Glutamatergic neuron (in vitro differentiated cells): Measurements from ENCODE around the gene MGAT4C. TPM values are rescaled to one million over a fixed set of nuclear protein-coding genes. Genes with fewer than 3 reads are reported as not detected.

Experiments
- DNase-seq: peaks from one replicate; pipeline ENCODE4 v3.0.0; 2022
- H3K27ac Mint-ChIP-seq: one replicate; pipeline ENCODE4 v1.8.0; 2020; ENCODE audit warnings: mild to moderate bottlenecking, mixed read lengths, inconsistent platforms; ENCODE audit not compliant: unreplicated experiment
- H3K27me3 Mint-ChIP-seq: one replicate; pipeline ENCODE4 v1.8.0; 2020; ENCODE audit warnings: mild to moderate bottlenecking, moderate library complexity, mixed read lengths, inconsistent platforms; ENCODE audit not compliant: unreplicated experiment
- H3K36me3 Mint-ChIP-seq: one replicate; pipeline ENCODE4 v1.8.0; 2020; ENCODE audit warnings: mild to moderate bottlenecking, mixed read lengths, inconsistent platforms; ENCODE audit not compliant: unreplicated experiment
- H3K4me1 Mint-ChIP-seq: one replicate; pipeline ENCODE4 v1.8.0; 2020; ENCODE audit warnings: mild to moderate bottlenecking, low read depth, mixed read lengths, inconsistent platforms; ENCODE audit not compliant: unreplicated experiment
- H3K4me3 Mint-ChIP-seq: one replicate; pipeline ENCODE4 v1.8.0; 2020; ENCODE audit warnings: mild to moderate bottlenecking, mixed read lengths, inconsistent platforms; ENCODE audit not compliant: unreplicated experiment
- H3K9me3 Mint-ChIP-seq: one replicate; pipeline ENCODE4 v1.8.0; 2020; ENCODE audit warnings: mild to moderate bottlenecking, moderate library complexity, mixed read lengths, inconsistent platforms; ENCODE audit not compliant: unreplicated experiment
- total RNA-seq: library from RNA; stranded (reverse); fragmentation: NEBNext Ultra II Directional; extraction: Animal tissue kit (Norgen Biotek cat#: 25700); gene quantifications from one replicate; pipeline ENCODE4 v1.2.1, GENCODE V29; 2021; ENCODE audit not compliant: unreplicated experiment
- TF ChIP-seq, protein P1 (sequence below): fragments of 200-600 bp; sonication (generic); IDR thresholded peaks from one replicate; pipeline ENCODE4 v1.5.0; 2021; ENCODE audit not compliant: partially characterized antibody, unreplicated experiment

The MGAT4C gene
- total RNA-seq, 1 donor from 2014 or later, result 0.98 TPM

DNA sequence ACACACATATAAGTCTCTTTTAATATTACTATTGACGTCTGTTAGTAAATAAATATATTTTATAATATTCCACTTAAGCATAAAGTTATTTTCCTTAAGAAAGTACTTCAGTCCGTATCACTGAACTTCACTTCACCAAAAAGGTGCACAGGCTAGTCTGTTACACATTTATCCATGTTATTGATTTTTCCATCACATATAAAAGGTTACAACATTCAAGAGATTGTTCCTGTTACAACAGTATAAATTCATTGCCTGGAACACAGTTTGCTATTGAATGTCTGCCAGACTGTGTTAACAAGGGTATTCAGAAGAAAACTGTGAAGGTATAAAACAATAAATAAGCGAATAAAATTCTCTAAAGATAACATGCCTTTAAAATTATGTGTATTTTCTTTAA lies 206.2 kb downstream of the MGAT4C start:
- Mint-ChIP-seq H3K27ac (no peak overlapping the region), H3K4me1 (peaks cover 2% of the 10 kb centered on the region), H3K4me3 (no peak overlapping the region), H3K36me3 (no peaks in the 10 kb centered on the region), H3K27me3 (peaks cover 2% of the 10 kb centered on the region), H3K9me3 (no peaks in the 10 kb centered on the region)
- DNase-seq, result no peak
- TF ChIP-seq, protein P1, sequence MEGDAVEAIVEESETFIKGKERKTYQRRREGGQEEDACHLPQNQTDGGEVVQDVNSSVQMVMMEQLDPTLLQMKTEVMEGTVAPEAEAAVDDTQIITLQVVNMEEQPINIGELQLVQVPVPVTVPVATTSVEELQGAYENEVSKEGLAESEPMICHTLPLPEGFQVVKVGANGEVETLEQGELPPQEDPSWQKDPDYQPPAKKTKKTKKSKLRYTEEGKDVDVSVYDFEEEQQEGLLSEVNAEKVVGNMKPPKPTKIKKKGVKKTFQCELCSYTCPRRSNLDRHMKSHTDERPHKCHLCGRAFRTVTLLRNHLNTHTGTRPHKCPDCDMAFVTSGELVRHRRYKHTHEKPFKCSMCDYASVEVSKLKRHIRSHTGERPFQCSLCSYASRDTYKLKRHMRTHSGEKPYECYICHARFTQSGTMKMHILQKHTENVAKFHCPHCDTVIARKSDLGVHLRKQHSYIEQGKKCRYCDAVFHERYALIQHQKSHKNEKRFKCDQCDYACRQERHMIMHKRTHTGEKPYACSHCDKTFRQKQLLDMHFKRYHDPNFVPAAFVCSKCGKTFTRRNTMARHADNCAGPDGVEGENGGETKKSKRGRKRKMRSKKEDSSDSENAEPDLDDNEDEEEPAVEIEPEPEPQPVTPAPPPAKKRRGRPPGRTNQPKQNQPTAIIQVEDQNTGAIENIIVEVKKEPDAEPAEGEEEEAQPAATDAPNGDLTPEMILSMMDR, result no peak

DNA sequence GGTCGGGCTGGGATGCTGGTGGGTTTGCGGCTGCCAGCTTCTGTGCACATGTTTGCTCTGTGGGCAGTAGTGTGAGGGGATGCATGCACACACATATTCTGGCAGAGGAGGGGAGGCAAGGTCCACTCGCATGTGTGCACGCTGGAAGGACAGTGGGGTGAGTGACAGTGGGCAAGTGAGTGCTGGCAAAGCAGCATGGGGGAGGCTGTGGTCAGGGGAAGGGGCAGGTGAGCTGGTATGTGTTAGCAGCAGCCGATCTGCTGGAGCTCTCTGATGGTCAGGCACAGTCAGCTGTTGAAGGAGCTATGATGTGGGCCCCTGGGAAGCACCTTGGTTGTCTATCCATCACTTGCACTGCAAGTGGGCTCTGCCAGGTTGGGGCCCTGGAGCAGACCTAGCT lies 211.8 kb downstream of the MGAT4C start:
- no peak for DNase-seq
- Mint-ChIP-seq H3K9me3 (no peaks in the 10 kb centered on the region), H3K27me3 (peaks cover 2% of the 10 kb centered on the region), H3K4me3 (no peak overlapping the region), H3K4me1 (no peaks in the 10 kb centered on the region), H3K27ac (no peak overlapping the region), H3K36me3 (peaks cover 13% of the 10 kb centered on the region)
- TF ChIP-seq, protein P1, result no peak

DNA sequence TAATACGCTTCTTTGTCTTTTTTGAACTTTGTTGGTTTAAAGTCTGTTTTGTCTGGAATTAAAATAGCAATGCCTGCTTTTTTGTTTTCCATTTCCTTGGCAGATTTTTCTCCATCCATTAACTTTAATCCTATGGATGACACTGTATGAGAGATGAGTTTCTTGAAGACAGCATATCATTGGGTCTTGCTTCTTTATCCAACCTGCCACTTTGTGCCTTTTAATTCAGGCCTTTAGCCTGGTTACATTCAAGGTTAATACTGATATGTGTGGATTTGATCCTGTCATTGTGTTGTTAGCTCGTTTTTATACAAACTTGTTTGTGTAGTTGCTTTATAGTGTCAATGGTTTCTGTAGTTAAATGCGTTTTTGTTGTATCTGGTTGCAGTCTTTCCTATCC lies 214.1 kb downstream of the MGAT4C start:
- TF ChIP-seq, protein P1, result no peak
- DNase-seq, result no peak
- peaks cover 7% of the 10 kb centered on the region for H3K9me3 Mint-ChIP-seq
- no peak overlapping the region for H3K4me3 Mint-ChIP-seq
- no peaks in the 10 kb centered on the region for H3K4me1 Mint-ChIP-seq
- H3K27me3 Mint-ChIP-seq, result peaks cover 7% of the 10 kb centered on the region
- H3K27ac Mint-ChIP-seq, result no peak overlapping the region
- H3K36me3 Mint-ChIP-seq, result peaks cover 21% of the 10 kb centered on the region

DNA sequence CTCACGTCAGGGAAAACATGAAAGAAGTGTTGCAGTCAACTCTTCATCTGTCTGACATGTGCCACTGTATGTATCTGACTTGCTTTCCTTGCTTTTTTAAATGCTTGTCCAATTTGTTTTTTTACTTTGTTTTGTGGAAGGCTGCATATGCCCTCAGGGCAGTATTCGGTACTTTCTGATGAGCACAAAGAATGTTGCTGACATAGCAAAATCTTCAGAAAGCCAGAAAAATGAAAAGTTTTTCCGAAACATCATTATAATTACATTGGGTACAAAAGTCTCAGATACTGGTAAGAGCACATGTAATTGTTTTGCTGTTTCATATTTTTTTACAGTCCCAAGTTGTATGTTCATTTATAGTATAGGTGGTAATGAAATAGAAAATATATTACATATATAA lies 237.8 kb downstream of the MGAT4C start:
- Mint-ChIP-seq H3K36me3 (no peaks in the 10 kb centered on the region), H3K9me3 (no peaks in the 10 kb centered on the region), H3K27me3 (no peaks in the 10 kb centered on the region), H3K4me1 (peaks cover 2% of the 10 kb centered on the region), H3K27ac (no peak overlapping the region), H3K4me3 (no peak overlapping the region)
- TF ChIP-seq, protein P1, result no peak
- no peak for DNase-seq

DNA sequence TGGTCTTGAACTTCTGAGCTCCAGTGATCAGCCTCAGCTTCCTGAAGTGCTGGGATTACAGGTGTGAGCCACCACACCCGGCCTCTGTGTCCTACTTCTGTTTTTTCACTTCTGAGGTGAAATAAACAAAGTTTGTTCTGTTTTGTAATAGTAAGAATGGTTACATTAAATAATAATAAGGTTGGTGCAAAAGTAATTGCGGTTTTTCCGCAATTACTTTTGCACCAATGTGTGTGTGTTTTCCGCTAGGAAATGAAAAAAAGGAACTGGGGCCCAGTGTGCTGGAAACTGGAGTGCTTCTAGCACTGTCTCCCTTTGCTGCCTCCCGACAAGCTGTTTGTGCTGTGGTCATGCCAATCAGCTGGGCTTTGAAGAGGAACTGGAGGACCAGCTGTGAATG lies 241.2 kb downstream of the MGAT4C start:
- Mint-ChIP-seq H3K36me3 (no peaks in the 10 kb centered on the region), H3K4me3 (no peak overlapping the region), H3K27me3 (no peaks in the 10 kb centered on the region), H3K9me3 (no peaks in the 10 kb centered on the region), H3K4me1 (peaks cover 2% of the 10 kb centered on the region), H3K27ac (peak overlapping the region; percentile 38)
- no peak for DNase-seq
- TF ChIP-seq, protein P1, result no peak
